RWPE2 (cell line): ENCODE measurements around the gene CREB3L4.

Experiments
- ATAC-seq: fragments of 200-7000 bp; cut with Tn5 transposase; 3 replicates; pipeline ENCODE4 v1.9.1; 2021; ENCODE audit warnings: low read depth
- DNase-seq: peaks from one replicate; pipeline ENCODE4 v3.0.0-alpha.2; 2020; ENCODE audit warnings: low spot score
- H3K27ac ChIP-seq: fragments of 450-650 bp; 2 replicates; pipeline ENCODE4 v1.5.1; 2017; ENCODE audit warnings: mild to moderate bottlenecking; ENCODE audit not compliant: poor library complexity, severe bottlenecking
- H3K27me3 ChIP-seq: fragments of 250-450 bp; sonication (Bioruptor Pico); 2 replicates; pipeline ENCODE4 v1.5.1; 2021; ENCODE audit warnings: mild to moderate bottlenecking, moderate library complexity; ENCODE audit not compliant: insufficient read depth, poor library complexity, severe bottlenecking
- H3K36me3 ChIP-seq: fragments of 250-450 bp; sonication (Bioruptor Pico); 2 replicates; pipeline ENCODE4 v1.5.1; 2020; ENCODE audit warnings: low read depth, mild to moderate bottlenecking, moderate library complexity
- H3K4me1 ChIP-seq: fragments of 250-450 bp; sonication (Bioruptor Pico); 2 replicates; pipeline ENCODE4 v1.5.1; 2021; ENCODE audit warnings: mild to moderate bottlenecking, moderate library complexity; ENCODE audit not compliant: insufficient read depth, poor library complexity, severe bottlenecking
- H3K4me3 ChIP-seq: fragments of 250-450 bp; sonication (Bioruptor Pico); 2 replicates; pipeline ENCODE4 v1.5.1; 2021; ENCODE audit warnings: mild to moderate bottlenecking, moderate library complexity; ENCODE audit not compliant: severe bottlenecking
- H3K9me3 ChIP-seq: fragments of 250-450 bp; sonication (Bioruptor Pico); 2 replicates; pipeline ENCODE4 v1.5.1; 2021; ENCODE audit warnings: mild to moderate bottlenecking, moderate library complexity; ENCODE audit not compliant: severe bottlenecking
- CTCF ChIP-seq: fragments of 450-650 bp; IDR thresholded peaks from one replicate; pipeline ENCODE4 v1.5.1; 2017; ENCODE audit warnings: mild to moderate bottlenecking, moderate library complexity; ENCODE audit not compliant: poor library complexity, severe bottlenecking

Gene CREB3L4

GRCh38 chr1:153922076-153922971 is 45.4 kb upstream of the CREB3L4 start:
- peak overlapping the region; percentile 82 for H3K27ac ChIP-seq
- peak overlapping the region; percentile 55 for H3K4me3 ChIP-seq
- H3K4me1 ChIP-seq = peaks cover 11% of the 10 kb centered on the region
- no peak for TF ChIP-seq CTCF
- ATAC-seq = peak; percentile 39
- no peaks in the 10 kb centered on the region for H3K9me3 ChIP-seq
- no peak for DNase-seq
- peaks cover 22% of the 10 kb centered on the region for H3K36me3 ChIP-seq
- H3K27me3 ChIP-seq = no peaks in the 10 kb centered on the region

GRCh38 chr1:153922972-153923925 is 44.5 kb upstream of the CREB3L4 start, which contains the start of gene GATAD2B:
GATAD2B (minus strand) TSS chr1:153922972; CDS start chr1:153828347, 94,625 bp downstream.
- H3K27ac ChIP-seq = peak within 1 kb of the TSS; percentile 82
- no peaks in the 10 kb centered on the region for H3K9me3 ChIP-seq
- H3K4me1 ChIP-seq = peaks cover 11% of the 10 kb centered on the region
- H3K27me3 ChIP-seq = no peaks in the 10 kb centered on the region
- peak; percentile 100 for DNase-seq
- peaks cover 14% of the 10 kb centered on the region for H3K36me3 ChIP-seq
- no peak for TF ChIP-seq CTCF
- peak; percentile 94 for ATAC-seq
- H3K4me3 ChIP-seq = peak within 1 kb of the TSS; percentile 55

- Histone ChIP-seq H3K4me1 (no peaks in the 10 kb centered on the region), H3K4me3 (no peak overlapping the region), H3K36me3 (peaks cover 9% of the 10 kb centered on the region; the same call in 1 of the 2 replicates), H3K9me3 (no peaks in the 10 kb centered on the region), H3K27me3 (no peaks in the 10 kb centered on the region), H3K27ac (no peak overlapping the region)
- DNase-seq (no peak), ATAC-seq (no peak)
- no peak for TF ChIP-seq CTCF
These were observed 41.3 kb upstream of the CREB3L4 start for GRCh38 chr1:153926405-153926804.

- peaks cover 14% of the 10 kb centered on the region for H3K36me3 ChIP-seq
- TF ChIP-seq CTCF = no peak
- no peaks in the 10 kb centered on the region for H3K27me3 ChIP-seq
- H3K9me3 ChIP-seq = no peaks in the 10 kb centered on the region
- no peak for DNase-seq
- no peak overlapping the region for H3K27ac ChIP-seq
- H3K4me3 ChIP-seq = no peak overlapping the region
- no peaks in the 10 kb centered on the region for H3K4me1 ChIP-seq
- no peak for ATAC-seq
These were observed 39.5 kb upstream of the CREB3L4 start for GRCh38 chr1:153928245-153928644.
